Neural cell (in vitro differentiated cells): ENCODE measurements around the gene M1AP.

Source experiments
- CTCF ChIP-seq: fragments of 450-650 bp; IDR thresholded peaks from 2 replicates; pipeline ENCODE4 v1.5.1; 2014; ENCODE audit warnings: antibody characterized with exemption, mild to moderate bottlenecking, moderate library complexity; ENCODE audit not compliant: poor library complexity, severe bottlenecking
- EZH2 ChIP-seq: fragments of 200-600, 300-800 bp; shearing (Covaris generic), sonication (generic); IDR thresholded peaks from 2 replicates; pipeline ENCODE4 v1.6.1; 2014; ENCODE audit warnings: antibody characterized with exemption, low read length, borderline replicate concordance, mild to moderate bottlenecking; ENCODE audit not compliant: insufficient read depth, poor library complexity, severe bottlenecking
- REST ChIP-seq: IDR thresholded peaks from 2 replicates; pipeline ENCODE4 v1.6.1; 2012; ENCODE audit warnings: borderline replicate concordance
- SMC3 ChIP-seq: fragments of 450-650 bp; conservative IDR thresholded peaks from 2 replicates; pipeline ENCODE4 v1.6.1; 2014; ENCODE audit warnings: antibody characterized with exemption, mild to moderate bottlenecking, moderate library complexity; ENCODE audit not compliant: poor library complexity

DNA sequence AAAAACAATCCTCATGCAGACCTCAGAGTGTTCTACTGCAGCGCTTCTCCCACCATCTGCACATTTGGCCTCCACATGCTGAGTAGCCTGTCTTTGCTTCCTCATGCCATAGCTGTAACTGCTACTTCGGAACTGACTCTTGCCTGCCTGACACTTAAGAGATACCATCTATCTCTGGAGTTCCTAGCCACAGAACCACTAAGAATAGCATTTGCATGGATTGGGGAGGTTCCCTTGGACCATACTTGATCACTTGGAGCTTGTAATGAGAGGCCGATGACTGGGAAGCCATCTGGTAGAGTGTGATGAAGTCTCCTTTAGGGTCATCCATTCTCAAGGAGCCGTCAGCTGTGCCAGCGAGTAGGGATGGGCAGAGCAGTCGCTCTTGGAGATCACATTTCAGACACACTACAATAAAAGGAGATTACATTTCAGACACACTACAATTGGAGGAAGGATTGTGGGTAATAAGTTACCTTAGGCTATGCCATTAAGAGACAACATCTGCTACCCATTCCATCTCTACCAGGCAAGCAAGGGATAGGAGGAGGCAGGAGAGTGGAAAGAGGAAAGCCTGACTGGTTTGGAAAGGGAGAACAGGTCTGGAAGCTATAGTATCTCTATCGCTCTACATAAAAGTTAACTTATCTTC, 71.8 kb downstream of the M1AP start:
- no peak for TF ChIP-seq CTCF
- TF ChIP-seq SMC3, result no peak
- TF ChIP-seq REST, result no peak
- no peak for TF ChIP-seq EZH2
